ENCODE measurements around the gene PARVG. TPM values are rescaled to one million over a fixed set of nuclear protein-coding genes. Genes with fewer than 3 reads are reported as not detected.

PARVG gene
- total RNA-seq, 1 donor from 2014 or later: 65.9 TPM

DNA sequence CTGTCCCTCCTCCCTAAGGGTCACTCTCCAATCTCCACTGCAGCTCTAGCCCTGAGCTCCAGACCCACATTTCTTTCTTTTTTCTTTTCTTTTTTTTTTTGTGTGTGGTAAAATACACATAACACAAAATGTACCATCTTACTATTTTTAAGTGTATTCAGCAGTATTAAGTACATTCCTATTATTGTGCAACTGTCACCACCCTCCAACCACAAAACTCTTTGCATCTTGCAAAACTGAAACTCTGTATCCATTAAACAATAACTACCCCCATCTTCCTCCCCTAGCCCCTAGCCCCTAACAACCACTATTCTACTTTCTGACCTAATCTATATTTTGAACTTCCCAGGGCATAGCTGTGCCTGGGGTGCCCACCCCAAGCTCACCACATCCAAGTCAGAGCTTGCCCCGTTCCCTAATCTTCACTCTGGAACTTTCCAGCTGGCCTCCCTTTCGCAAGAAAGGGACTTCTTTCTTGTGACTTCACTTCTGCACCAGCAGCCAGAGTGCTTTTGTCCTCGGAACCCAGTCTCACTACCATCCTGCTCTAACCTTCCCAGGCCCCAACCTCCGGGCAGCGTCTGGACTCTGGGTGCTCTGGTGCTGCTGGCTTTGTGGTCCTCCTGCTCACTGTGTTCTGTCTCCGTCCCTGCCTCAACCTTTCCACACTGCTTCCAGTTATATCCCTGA, 30.7 kb downstream of the PARVG start:
- H3K27me3 ChIP-seq: no peaks in the 10 kb centered on the region
- H3K36me3 ChIP-seq: no peaks in the 10 kb centered on the region
- no peak for TF ChIP-seq CTCF (IDR thresholded peaks at IDR 0.05)
- no peak overlapping the region for H3K4me3 ChIP-seq
- no peaks in the 10 kb centered on the region for H3K4me1 ChIP-seq
- no peak for DNase-seq
- no peak for ATAC-seq
- H3K27ac ChIP-seq: no peak overlapping the region
- peaks cover 12% of the 10 kb centered on the region for H3K9me3 ChIP-seq
- intact Hi-C loops (cut with DNase I): no loop called here

DNA sequence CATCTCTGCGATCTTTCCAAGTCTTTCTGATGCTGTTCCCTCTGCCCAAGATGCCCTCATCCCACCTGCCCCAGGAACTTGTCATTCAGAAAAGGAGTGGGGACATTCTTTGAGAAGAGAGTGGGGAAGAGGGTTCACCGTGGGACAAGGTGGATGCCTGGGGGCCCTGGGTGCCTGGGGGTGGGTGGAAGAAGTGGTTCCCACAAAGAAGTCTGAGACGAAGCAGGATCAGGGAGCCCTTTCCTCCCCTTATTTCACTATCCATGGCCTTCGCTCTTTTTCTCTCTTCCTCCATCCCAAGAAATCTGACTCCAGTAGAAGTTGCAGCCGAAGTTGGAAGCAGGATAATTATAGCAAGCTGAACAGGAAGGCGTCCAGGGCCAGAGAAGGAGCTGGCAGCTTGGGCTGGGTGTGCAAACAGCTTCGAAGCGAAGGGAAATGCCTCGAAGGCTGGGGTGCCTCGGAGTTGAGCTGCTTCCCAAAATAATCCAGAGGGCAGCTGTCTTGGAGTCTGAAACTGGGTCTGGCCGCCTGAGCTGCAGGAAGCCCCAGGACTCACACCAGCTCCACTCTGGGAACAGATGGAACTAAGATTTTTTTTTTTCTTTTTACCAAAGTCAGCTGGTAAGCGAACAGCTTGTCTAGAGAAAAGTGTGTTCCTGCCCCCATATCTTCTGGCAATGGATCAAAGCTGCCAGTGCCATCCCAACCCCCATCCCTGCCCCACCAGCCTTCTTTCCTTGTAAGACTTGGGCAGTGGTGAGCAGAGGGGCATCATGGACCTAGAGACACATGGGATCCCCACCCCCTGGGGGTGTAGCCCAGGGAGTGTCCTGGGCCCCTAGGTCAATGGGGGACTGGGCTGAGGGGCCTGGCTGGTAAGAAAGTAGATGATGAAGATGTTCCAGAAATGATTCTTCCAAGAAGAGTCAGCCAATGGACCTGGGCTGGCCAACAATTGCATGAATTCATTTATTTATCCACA, 31.5 kb downstream of the PARVG start:
- H3K27me3 ChIP-seq: no peaks in the 10 kb centered on the region
- H3K4me1 ChIP-seq: no peaks in the 10 kb centered on the region
- intact Hi-C loops (cut with DNase I): no loop called here
- H3K4me3 ChIP-seq: no peak overlapping the region
- H3K9me3 ChIP-seq: peaks cover 12% of the 10 kb centered on the region
- no peaks in the 10 kb centered on the region for H3K36me3 ChIP-seq
- no peak overlapping the region for H3K27ac ChIP-seq
- DNase-seq (no peak), ATAC-seq (no peak)
- TF ChIP-seq CTCF (IDR thresholded peaks at IDR 0.05): no peak

DNA sequence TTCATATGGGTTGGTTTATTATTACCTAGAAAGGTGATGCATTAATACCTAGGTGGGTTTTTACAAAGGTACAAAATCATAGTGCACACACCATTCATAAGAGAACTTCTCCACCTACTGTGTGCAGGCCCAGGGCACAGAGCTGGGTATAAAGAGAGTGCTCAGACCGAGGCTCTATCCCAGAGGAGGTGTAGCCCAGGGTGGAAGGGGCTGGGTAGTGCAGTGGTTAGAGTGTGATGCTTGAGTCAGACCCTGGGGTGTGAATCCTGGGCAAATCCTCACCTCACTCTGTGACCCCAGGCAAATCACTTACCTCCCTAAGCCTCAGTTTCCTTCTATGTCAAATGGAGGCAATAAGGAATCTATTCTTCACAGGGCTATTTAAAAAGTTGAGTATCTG, 32.2 kb downstream of the PARVG start:
- H3K27me3 ChIP-seq: no peaks in the 10 kb centered on the region
- H3K9me3 ChIP-seq: peaks cover 12% of the 10 kb centered on the region
- ATAC-seq (peak; percentile 26), DNase-seq (no peak)
- no peaks in the 10 kb centered on the region for H3K4me1 ChIP-seq
- no peak overlapping the region for H3K4me3 ChIP-seq
- no peaks in the 10 kb centered on the region for H3K36me3 ChIP-seq
- H3K27ac ChIP-seq: no peak overlapping the region
- TF ChIP-seq CTCF (IDR thresholded peaks at IDR 0.05): no peak
- intact Hi-C loops (cut with DNase I): no loop called here

GRCh38 chr22:44213489-44214043, 32.8 kb downstream of the PARVG start:
- Histone ChIP-seq H3K27ac (no peak overlapping the region), H3K9me3 (peaks cover 12% of the 10 kb centered on the region), H3K27me3 (no peaks in the 10 kb centered on the region), H3K36me3 (no peaks in the 10 kb centered on the region), H3K4me3 (no peak overlapping the region), H3K4me1 (no peaks in the 10 kb centered on the region)
- DNase-seq: no peak
- TF ChIP-seq CTCF (IDR thresholded peaks at IDR 0.05): no peak
- intact Hi-C loops (cut with DNase I): no loop called here
- ATAC-seq: no peak

GRCh38 chr22:44214187-44214586, 33.5 kb downstream of the PARVG start:
- intact Hi-C loops (cut with DNase I): no loop called here
- no peaks in the 10 kb centered on the region for H3K27me3 ChIP-seq
- DNase-seq: no peak
- ATAC-seq: no peak
- no peaks in the 10 kb centered on the region for H3K36me3 ChIP-seq
- no peak for TF ChIP-seq CTCF (IDR thresholded peaks at IDR 0.05)
- H3K9me3 ChIP-seq: peaks cover 9% of the 10 kb centered on the region
- no peaks in the 10 kb centered on the region for H3K4me1 ChIP-seq
- no peak overlapping the region for H3K27ac ChIP-seq
- H3K4me3 ChIP-seq: no peak overlapping the region

All from upper lobe of right lung (tissue), 1 donor.